ENCODE results near the gene BACE2.

Gene BACE2

DNA sequence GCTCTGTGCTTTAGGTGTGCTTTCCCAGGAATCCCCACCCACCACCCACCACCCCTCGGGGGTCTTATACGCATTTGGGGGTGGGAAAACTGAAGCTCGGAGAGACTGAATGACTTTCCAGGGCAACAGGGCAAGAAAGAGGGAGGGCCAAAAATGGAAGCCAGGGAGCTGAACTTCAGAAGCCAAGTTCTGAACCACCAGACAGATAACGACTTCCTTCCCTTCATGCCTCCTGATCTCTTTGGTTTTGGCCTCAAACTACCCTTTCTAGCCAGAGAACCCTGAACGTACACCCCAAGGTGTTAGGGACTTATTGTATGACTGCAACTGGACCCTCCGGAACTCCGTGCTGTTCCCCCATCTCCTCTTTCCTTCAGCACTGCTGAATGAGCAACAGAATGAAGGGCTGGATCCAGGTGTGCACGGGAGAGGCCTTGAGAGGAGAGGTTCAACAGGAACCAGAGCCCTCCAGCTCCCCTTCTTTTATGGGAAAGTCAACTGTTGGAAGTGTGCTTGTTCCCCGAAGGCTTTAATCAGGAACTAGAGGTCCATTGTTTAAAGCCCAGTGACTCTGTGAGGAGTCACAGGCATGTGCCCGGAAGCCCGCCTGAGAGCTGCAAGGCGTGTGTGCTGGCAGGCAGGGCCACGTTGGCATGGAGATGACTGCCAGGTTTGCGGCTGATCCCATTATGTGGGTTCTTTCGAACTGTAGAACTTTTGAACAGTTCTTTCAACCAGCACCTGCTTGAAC, 3.1 kb downstream of the BACE2 start:
- DNase-seq (ENCODE audit: low read depth in 1 of 2, low spot score in 1 of 2), result no peak
- Histone ChIP-seq H3K27me3 (ENCODE audit: insufficient read depth, poor library complexity, severe bottlenecking) (peaks cover 28% of the 10 kb centered on the region), H3K27ac (replicated peaks) (no peak overlapping the region), H3K4me3 (replicated peaks; ENCODE audit: insufficient read depth, low read length) (no peak overlapping the region)
- TF ChIP-seq GABPA (IDR thresholded peaks at IDR 0.05; ENCODE audit: low read depth) (no peak), POLR2AphosphoS5 (IDR thresholded peaks at IDR 0.05; ENCODE audit: low read depth) (no peak), SPI1 (IDR thresholded peaks at IDR 0.05; ENCODE audit: borderline replicate concordance, low read depth) (no peak)
- TF ChIP-seq, protein P1, sequence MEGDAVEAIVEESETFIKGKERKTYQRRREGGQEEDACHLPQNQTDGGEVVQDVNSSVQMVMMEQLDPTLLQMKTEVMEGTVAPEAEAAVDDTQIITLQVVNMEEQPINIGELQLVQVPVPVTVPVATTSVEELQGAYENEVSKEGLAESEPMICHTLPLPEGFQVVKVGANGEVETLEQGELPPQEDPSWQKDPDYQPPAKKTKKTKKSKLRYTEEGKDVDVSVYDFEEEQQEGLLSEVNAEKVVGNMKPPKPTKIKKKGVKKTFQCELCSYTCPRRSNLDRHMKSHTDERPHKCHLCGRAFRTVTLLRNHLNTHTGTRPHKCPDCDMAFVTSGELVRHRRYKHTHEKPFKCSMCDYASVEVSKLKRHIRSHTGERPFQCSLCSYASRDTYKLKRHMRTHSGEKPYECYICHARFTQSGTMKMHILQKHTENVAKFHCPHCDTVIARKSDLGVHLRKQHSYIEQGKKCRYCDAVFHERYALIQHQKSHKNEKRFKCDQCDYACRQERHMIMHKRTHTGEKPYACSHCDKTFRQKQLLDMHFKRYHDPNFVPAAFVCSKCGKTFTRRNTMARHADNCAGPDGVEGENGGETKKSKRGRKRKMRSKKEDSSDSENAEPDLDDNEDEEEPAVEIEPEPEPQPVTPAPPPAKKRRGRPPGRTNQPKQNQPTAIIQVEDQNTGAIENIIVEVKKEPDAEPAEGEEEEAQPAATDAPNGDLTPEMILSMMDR (IDR thresholded peaks at IDR 0.05; ENCODE audit: insufficient read depth, low read length), result no peak
- TF ChIP-seq, protein P2, sequence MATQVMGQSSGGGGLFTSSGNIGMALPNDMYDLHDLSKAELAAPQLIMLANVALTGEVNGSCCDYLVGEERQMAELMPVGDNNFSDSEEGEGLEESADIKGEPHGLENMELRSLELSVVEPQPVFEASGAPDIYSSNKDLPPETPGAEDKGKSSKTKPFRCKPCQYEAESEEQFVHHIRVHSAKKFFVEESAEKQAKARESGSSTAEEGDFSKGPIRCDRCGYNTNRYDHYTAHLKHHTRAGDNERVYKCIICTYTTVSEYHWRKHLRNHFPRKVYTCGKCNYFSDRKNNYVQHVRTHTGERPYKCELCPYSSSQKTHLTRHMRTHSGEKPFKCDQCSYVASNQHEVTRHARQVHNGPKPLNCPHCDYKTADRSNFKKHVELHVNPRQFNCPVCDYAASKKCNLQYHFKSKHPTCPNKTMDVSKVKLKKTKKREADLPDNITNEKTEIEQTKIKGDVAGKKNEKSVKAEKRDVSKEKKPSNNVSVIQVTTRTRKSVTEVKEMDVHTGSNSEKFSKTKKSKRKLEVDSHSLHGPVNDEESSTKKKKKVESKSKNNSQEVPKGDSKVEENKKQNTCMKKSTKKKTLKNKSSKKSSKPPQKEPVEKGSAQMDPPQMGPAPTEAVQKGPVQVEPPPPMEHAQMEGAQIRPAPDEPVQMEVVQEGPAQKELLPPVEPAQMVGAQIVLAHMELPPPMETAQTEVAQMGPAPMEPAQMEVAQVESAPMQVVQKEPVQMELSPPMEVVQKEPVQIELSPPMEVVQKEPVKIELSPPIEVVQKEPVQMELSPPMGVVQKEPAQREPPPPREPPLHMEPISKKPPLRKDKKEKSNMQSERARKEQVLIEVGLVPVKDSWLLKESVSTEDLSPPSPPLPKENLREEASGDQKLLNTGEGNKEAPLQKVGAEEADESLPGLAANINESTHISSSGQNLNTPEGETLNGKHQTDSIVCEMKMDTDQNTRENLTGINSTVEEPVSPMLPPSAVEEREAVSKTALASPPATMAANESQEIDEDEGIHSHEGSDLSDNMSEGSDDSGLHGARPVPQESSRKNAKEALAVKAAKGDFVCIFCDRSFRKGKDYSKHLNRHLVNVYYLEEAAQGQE (IDR thresholded peaks at IDR 0.05; ENCODE audit: insufficient replicate concordance, low read depth), result no peak

DNA sequence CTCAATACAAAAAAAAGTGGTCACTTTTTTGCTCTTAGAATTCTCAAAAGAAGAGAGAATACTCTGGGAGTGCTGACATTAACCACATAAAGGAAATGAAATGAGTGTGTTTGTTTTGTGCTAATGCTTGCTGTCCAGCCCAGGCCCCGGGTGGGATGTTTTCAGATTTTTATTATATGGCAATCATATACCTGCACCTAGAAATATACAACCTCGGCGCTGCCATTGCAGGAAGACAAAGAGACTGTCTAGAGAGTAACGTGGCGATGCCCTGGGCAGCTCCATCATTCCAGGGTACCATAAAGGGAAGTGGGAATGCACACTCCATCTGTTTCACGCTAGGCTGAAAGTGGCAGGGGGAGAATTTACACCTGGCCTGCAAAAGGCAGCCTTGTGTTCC, 7.1 kb downstream of the BACE2 start:
- DNase-seq (ENCODE audit: low read depth in 1 of 2, low spot score in 1 of 2), result no peak
- Histone ChIP-seq H3K4me3 (replicated peaks; ENCODE audit: insufficient read depth, low read length) (no peak overlapping the region), H3K27ac (replicated peaks) (no peak overlapping the region), H3K27me3 (ENCODE audit: insufficient read depth, poor library complexity, severe bottlenecking) (peaks cover 2% of the 10 kb centered on the region)
- TF ChIP-seq, protein P1 (IDR thresholded peaks at IDR 0.05; ENCODE audit: insufficient read depth, low read length), result no peak
- TF ChIP-seq, protein P2 (IDR thresholded peaks at IDR 0.05; ENCODE audit: insufficient replicate concordance, low read depth), result no peak
- TF ChIP-seq SPI1 (IDR thresholded peaks at IDR 0.05; ENCODE audit: borderline replicate concordance, low read depth) (no peak), GABPA (IDR thresholded peaks at IDR 0.05; ENCODE audit: low read depth) (no peak)

DNA sequence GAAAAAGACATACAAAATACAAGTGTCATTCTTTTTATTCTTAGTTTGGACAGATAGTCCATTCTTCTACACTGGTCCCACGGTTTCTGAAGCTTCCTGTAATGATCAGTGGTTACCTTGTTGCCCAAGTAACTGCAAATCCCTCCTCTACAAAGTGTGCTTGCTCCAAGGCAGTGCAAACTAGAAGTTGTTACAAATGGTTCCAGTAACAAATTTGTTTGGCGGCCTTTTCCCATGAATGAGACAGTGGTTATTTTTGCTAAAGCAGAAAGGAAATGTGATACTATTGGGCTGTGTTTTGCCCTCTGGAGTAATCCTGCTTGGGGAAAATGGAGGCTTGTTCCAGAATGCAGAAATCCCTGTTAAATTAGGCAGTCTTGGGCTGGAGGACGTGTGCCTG, 8.9 kb downstream of the BACE2 start:
- TF ChIP-seq SPI1 (IDR thresholded peaks at IDR 0.05; ENCODE audit: borderline replicate concordance, low read depth), result no peak
- TF ChIP-seq GABPA (IDR thresholded peaks at IDR 0.05; ENCODE audit: low read depth), result no peak
- TF ChIP-seq, protein P2 (IDR thresholded peaks at IDR 0.05; ENCODE audit: insufficient replicate concordance, low read depth), result no peak
- TF ChIP-seq POLR2AphosphoS5 (IDR thresholded peaks at IDR 0.05; ENCODE audit: low read depth), result no peak
- TF ChIP-seq, protein P1 (IDR thresholded peaks at IDR 0.05; ENCODE audit: insufficient read depth, low read length), result no peak
- no peak for DNase-seq (ENCODE audit: low read depth in 1 of 2, low spot score in 1 of 2)
- no peak overlapping the region for H3K4me3 ChIP-seq (replicated peaks; ENCODE audit: insufficient read depth, low read length)
- peaks cover 2% of the 10 kb centered on the region for H3K27me3 ChIP-seq (ENCODE audit: insufficient read depth, poor library complexity, severe bottlenecking)
- no peak overlapping the region for H3K27ac ChIP-seq (replicated peaks)
